ENCODE data around the gene SRM.
"Not testable (repeated sequence)": the region's sequence is repeated elsewhere in the genome, so short reads cannot be mapped to it uniquely, and the experiment has no call there.

The SRM gene

GRCh38 chr1:11044086-11044848 is 15.6 kb downstream of the SRM start:
- no peak for DNase-seq

- no peak for DNase-seq
Observed at GRCh38 chr1:11042995-11043874, 16.6 kb downstream of the SRM start.

DNA sequence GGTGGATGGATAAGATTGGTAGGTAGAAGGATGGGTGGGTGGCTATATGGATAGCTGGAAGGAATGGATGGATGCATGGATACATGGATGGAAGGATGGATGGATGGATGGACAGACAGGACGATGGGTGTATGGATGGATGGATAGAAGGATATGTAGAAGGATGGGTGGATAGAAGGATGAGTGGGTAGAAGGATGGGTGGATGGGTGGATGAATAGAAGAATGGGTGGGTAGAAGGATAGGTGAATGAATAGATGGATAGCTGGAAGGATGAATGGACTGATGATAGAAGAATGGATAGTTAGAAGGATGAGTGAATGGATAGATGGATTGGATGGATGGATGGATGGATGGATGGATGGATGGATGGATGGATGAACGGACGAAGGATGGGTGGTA is 17.8 kb downstream of the SRM start:
- DNase-seq = no peak

- no peak for DNase-seq
Observed at GRCh38 chr1:11041048-11041447, 18.8 kb downstream of the SRM start.

DNA sequence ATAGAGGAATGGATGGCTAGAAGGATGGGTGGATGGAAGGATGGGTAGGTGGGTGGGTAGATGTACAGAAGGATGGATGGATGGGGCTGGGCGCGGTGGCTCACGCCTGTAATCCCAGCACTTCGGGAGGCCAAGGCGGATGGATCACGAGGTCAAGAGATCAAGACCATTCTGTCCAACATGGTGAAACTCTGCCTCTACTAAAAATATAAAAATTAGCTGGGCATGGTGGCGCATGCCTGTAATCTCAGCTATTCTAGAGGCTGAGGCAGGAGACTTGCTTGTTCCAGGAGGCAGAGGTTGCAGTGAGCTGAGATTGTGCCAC is 19.8 kb downstream of the SRM start:
- not testable (repeated sequence) for DNase-seq

DNA sequence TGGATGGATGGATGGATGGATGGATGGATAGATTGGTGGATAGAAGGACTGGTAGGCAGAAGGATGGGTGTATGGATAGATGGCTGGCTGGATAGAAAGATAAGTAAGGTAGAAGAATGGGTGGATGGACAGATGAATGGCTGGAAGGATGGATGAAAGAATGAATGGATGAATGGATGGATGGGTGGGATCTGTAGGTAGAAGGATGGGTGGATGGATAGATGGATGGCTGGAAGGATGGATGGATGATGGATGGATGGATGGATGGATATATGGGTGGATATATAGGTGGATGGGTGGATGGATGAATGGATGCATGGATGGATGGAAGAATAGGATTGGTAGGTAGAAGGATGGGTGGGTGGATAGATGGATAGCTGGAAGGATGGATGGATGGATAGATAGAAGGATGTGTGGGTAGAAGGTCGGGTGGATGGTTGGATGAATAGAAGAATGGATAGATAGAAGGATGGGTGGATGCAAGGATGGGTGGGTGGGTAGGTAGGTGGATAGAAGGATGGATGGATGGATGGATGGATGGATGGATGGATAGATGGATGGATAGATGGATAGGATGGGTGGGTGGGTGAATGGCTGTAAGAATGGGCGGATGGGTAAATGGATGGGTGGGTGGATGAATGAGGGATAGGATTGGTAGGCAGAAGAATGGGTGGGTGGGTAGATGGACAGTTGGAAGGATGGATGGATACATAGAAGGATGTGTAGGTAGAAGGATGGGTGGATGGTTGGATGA is 20.3 kb downstream of the SRM start:
- DNase-seq = no peak

- peak; percentile 90 for DNase-seq
Observed at GRCh38 chr1:11037740-11038182, 22.1 kb downstream of the SRM start.

DNA sequence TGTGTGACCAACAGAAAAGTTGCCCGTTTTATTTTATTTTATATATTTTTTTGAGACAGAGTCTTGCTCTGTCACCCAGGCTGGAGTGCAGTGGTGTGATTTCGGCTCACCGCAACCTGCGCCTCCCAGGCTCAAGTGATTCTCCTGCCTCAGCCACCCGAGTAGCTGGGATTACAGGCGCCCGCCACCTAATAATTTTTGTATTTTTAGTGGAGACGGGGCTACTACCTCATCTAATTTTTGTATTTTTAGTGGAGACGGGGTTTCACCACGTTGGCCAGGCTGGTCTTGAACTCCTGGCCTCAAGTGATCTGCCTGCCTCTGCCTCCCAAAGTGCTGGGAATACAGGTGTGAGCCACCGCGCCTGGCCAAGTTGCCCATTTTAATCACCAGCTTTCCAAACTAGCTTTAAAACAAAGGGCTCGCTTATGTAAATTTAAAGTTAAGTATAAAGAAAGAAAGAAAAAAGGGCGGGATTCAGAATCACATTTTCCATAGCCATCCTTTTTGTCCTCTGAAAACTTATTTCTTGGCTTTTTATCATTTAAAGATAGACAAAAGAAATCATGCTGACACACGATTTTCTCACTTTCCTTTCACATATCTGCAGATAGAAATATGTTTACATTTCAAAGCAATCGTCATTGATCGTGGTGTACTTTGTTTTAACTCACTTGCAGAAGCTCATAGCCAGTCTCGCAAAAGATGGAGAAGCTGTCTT is 22.6 kb downstream of the SRM start:
- DNase-seq = not testable (repeated sequence)

DNA sequence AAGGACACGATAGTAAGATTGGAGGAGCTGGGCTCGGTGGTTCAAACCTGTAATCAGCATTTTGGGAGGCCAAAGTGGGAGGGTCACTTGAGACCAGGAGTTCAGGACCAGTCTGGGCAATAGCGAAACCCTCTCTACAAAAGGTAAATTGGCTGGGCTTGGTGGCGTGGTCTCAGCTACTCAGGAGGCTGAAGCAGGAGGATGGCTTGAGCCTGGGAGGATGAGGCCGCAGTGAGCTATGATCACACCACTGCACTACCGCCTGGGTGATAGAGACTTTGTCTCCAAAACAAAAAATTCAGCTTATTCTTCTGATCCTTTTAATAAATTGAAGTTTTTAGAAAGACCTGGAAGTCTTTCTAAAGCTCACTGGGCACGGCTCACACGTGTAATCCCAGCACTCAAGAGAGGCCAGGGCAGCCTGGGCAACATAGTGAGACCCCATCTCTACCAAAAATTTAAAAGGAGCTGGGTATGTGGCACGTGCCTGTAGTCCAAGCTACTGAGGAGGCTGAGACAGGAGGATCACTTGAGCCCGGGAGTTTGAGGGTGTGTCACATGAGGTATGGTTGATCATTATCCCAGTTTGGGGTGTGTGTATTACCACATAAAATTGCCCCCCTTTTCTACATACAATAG is 28.1 kb downstream of the SRM start:
- DNase-seq = no peak

- no peak for DNase-seq
Observed at GRCh38 chr1:11030865-11031264, 29.0 kb downstream of the SRM start.

- DNase-seq = no peak
Observed at GRCh38 chr1:11028018-11028417, 31.8 kb downstream of the SRM start.

DNA sequence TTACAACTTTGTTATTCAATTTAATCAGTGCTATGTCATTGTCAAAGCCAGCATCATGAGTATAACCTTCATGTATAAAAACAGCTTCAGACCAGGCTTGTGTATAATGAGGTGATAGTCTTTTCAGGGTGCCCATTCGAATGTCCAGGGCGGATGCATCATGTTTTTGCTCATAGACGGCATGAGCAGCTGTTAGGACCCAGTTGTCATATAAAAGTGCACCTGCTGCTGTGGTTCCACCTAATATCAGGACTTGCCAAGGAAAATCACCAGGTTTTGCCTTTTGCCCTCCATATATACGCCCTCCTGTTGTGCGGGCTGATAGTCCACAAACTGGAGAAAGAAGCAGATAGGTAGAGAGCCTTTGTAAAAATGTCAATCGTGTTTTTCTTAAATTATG is 32.5 kb downstream of the SRM start:
- DNase-seq = no peak

DNA sequence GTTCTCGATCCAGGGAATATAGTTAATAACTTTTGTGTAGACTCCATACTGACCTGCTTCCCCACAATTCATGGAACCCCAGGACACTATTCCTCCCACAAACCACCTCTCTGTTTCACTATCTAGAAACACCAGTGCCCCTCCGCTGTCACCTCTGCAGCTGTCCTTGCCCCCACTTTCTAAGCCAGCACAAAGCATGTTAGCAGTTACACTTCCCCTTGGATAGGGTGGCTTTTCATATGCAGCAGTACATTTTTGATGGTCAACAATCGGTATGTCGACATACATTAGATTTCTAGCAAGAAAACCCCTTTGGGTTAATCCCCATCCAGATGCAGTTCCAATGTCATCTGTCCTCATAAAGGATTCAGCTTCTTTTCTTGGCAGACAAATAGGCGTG is 32.9 kb downstream of the SRM start:
- no peak for DNase-seq

GRCh38 chr1:11026052-11026451 is 33.8 kb downstream of the SRM start:
- no peak for DNase-seq

DNA sequence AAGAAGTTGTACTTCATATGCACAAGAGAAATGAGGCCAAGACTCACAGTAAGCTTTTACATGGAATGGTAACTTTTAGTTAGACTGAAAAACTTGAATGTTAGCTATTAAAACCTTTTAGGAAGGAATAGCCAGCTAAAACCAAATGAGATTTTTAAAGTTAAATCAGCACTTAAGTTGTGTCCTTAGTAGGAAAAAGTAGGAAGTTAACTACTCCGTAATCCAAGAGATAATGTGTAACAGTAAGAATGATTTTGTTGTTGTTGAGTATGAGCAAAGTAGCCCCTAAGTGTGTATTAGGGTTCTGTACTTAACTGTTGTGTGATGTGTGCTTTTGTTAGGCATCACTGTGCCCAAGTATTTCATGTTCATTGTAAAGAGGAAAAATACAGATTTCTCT is 34.2 kb downstream of the SRM start:
- DNase-seq = no peak

DNA sequence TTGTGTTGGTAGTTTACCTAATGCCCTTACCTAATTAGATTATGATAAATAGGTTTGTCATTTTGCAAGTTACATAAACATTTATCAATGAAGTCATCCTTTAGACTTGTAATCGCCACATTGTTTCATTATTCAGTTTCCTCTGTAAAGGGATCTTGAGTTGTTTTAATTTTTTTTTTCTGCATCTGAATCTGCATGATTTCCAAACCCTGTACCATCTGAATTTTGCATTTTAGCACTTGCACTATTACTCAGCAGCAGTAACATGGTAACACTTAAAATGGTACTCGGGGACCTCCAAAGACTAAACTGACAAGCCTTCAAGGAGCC is 35.0 kb downstream of the SRM start:
- DNase-seq = no peak

- no peak for DNase-seq
Observed at GRCh38 chr1:11024154-11024873, 35.5 kb downstream of the SRM start.

GRCh38 chr1:11023201-11023600 is 36.6 kb downstream of the SRM start:
- DNase-seq = no peak

DNA sequence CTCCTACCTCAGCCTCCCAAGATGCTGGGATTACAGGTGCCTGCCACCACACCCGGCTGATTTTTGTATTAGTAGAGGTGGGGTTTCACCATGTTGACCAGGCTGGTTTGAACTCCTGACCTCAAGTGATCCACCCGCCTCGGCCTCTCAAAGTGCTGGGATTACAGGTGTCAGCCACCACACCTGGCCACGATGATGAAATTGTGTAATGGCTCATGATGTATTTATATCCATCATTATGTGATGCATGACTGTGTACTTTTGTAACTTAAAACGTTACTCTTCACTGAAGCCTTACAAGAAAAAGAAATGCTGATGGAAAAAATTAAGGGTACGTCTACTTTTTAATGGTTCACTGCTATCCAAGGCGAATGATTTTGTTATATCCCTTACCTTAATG is 39.8 kb downstream of the SRM start:
- DNase-seq = no peak

DNA sequence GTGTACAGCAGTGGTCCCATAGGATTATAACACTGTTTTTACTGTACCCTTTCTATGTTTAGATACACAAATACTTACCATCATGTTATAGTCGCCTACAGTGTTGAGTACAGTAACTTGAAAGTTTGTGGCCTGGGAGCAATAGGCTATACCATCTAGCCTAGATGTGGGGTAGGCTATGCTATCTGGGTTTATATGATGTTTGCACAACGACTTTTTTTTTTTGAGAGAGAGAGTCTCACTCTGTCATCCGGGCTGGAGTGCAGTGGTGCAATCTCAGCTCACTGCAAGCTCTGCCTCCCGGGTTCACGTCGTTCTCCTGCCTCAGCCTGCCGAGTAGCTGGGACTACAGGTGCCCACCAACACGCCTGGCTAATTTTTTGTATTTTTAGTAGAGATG is 40.5 kb downstream of the SRM start:
- not testable (repeated sequence) for DNase-seq

GRCh38 chr1:11013160-11013531 is 46.7 kb downstream of the SRM start:
- DNase-seq = no peak

Measured in OCI-M1 (cell line).